Measurements from ENCODE around the gene DEPDC7.

The DEPDC7 gene

GRCh38 chr11:33039274-33040032, 23.8 kb downstream of the DEPDC7 start, which contains the start of gene TCP11L1:
Gene TCP11L1 (plus strand): TSS chr11:33039572. CDS start chr11:33043774, 4,202 bp downstream.
- peak within 1 kb of the TSS; percentile 78 for H3K4me3 ChIP-seq (ENCODE audit: low read depth, low read length)
- TF ChIP-seq CTCF (IDR thresholded peaks at IDR 0.05; ENCODE audit: low read depth, low read length) (no peak), POLR2A (IDR thresholded peaks at IDR 0.05; ENCODE audit: extremely low read depth, insufficient read length) (peak; percentile 11), MYC (IDR thresholded peaks at IDR 0.05; ENCODE audit: low read depth, low read length) (no peak; the same call in 1 of the 2 replicates), MAX (IDR thresholded peaks at IDR 0.05; ENCODE audit: low read depth, low read length) (0 out of 2 replicates have a peak, but pooled peaks have one; percentile 15)
- peak; percentile 92 for DNase-seq (ENCODE audit: low read depth)

- TF ChIP-seq POLR2A (IDR thresholded peaks at IDR 0.05; ENCODE audit: extremely low read depth, insufficient read length) (no peak), CTCF (IDR thresholded peaks at IDR 0.05; ENCODE audit: low read depth, low read length) (no peak), MAX (IDR thresholded peaks at IDR 0.05; ENCODE audit: low read depth, low read length) (no peak), MYC (IDR thresholded peaks at IDR 0.05; ENCODE audit: low read depth, low read length) (no peak)
- DNase-seq (ENCODE audit: low read depth), result no peak
- H3K4me3 ChIP-seq (ENCODE audit: low read depth, low read length), result peak overlapping the region; percentile 78
These were observed 24.6 kb downstream of the DEPDC7 start for GRCh38 chr11:33040033-33040861.

- DNase-seq (ENCODE audit: low read depth), result no peak
- no peak for TF ChIP-seq MAX (IDR thresholded peaks at IDR 0.05; ENCODE audit: low read depth, low read length)
- no peak for TF ChIP-seq POLR2A (IDR thresholded peaks at IDR 0.05; ENCODE audit: extremely low read depth, insufficient read length)
- no peak for TF ChIP-seq CTCF (IDR thresholded peaks at IDR 0.05; ENCODE audit: low read depth, low read length)
- TF ChIP-seq MYC (IDR thresholded peaks at IDR 0.05; ENCODE audit: low read depth, low read length), result no peak
- H3K4me3 ChIP-seq (ENCODE audit: low read depth, low read length), result no peak overlapping the region
These were observed 25.3 kb downstream of the DEPDC7 start for GRCh38 chr11:33040862-33041453.

- TF ChIP-seq POLR2A (IDR thresholded peaks at IDR 0.05; ENCODE audit: extremely low read depth, insufficient read length) (no peak), MYC (IDR thresholded peaks at IDR 0.05; ENCODE audit: low read depth, low read length) (no peak), CTCF (IDR thresholded peaks at IDR 0.05; ENCODE audit: low read depth, low read length) (no peak), MAX (IDR thresholded peaks at IDR 0.05; ENCODE audit: low read depth, low read length) (no peak)
- H3K4me3 ChIP-seq (ENCODE audit: low read depth, low read length), result no peak overlapping the region
- no peak for DNase-seq (ENCODE audit: low read depth)
These were observed 27.6 kb downstream of the DEPDC7 start for GRCh38 chr11:33043221-33043830.

- DNase-seq (ENCODE audit: low read depth), result no peak
- TF ChIP-seq CTCF (IDR thresholded peaks at IDR 0.05; ENCODE audit: low read depth, low read length) (no peak), MAX (IDR thresholded peaks at IDR 0.05; ENCODE audit: low read depth, low read length) (no peak)
- H3K4me3 ChIP-seq (ENCODE audit: low read depth, low read length), result no peak overlapping the region
These were observed 28.6 kb downstream of the DEPDC7 start for GRCh38 chr11:33044285-33044756.

Measured in NB4 (cell line).